Lower leg skin (tissue), 3 donors: Measurements from ENCODE around the gene MLLT3.

Experiments used
- POLR2A ChIP-seq, 2 donors: fragments of 450-650 bp; IDR thresholded peaks; one replicate each; pipeline ENCODE4 v1.6.1; 2016 to 2017; ENCODE audit warnings: antibody characterized with exemption in 2 of 2, mild to moderate bottlenecking in 1 of 2, moderate library complexity in 1 of 2
- TF ChIP-seq, protein P1 (sequence below), 3 donors: fragments of 450-650 bp; IDR thresholded peaks; one replicate each; pipeline ENCODE4 v1.5.1; 2016; ENCODE audit warnings: antibody characterized with exemption in 3 of 3, mild to moderate bottlenecking in 3 of 3, moderate library complexity in 2 of 3

DNA sequence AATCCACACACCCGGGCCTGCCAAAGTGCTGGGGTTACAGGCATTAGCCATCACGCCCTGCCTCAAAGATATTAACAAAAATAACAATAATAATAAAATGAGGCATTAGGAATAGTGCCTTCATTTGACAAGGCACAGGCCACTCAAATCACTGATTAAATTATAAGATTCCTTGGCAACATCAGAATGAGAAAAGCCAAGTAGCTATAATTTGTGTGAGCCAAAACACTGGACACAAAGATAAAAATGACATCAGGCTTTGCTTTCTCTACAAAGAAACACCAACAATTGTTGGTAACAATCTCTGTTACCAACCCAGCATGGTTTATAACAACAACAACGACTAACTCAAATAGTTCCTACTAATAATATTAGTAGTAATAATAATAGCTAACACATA, 73.2 kb downstream of the MLLT3 start:
- TF ChIP-seq, protein P1, sequence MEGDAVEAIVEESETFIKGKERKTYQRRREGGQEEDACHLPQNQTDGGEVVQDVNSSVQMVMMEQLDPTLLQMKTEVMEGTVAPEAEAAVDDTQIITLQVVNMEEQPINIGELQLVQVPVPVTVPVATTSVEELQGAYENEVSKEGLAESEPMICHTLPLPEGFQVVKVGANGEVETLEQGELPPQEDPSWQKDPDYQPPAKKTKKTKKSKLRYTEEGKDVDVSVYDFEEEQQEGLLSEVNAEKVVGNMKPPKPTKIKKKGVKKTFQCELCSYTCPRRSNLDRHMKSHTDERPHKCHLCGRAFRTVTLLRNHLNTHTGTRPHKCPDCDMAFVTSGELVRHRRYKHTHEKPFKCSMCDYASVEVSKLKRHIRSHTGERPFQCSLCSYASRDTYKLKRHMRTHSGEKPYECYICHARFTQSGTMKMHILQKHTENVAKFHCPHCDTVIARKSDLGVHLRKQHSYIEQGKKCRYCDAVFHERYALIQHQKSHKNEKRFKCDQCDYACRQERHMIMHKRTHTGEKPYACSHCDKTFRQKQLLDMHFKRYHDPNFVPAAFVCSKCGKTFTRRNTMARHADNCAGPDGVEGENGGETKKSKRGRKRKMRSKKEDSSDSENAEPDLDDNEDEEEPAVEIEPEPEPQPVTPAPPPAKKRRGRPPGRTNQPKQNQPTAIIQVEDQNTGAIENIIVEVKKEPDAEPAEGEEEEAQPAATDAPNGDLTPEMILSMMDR (IDR thresholded peaks at IDR 0.05), result no peak
- no peak for TF ChIP-seq POLR2A (IDR thresholded peaks at IDR 0.05)
